WTC11 (cell line): ENCODE results near the gene NR3C1.

ENCODE experiments used
- NFYB ChIP-seq: sonication (generic); formaldehyde crosslinking; conservative IDR thresholded peaks from 2 replicates; pipeline ENCODE4 v1.8.0; 2022; ENCODE audit warnings: low read depth, missing genetic modification reagents
- TCF7 ChIP-seq: sonication (generic); formaldehyde crosslinking; IDR thresholded peaks from 2 replicates; pipeline ENCODE4 v1.8.0; 2022; ENCODE audit warnings: mild to moderate bottlenecking, low read depth, missing genetic modification reagents, moderate library complexity
- TF ChIP-seq, protein P1 (sequence below): sonication (generic); formaldehyde crosslinking; IDR thresholded peaks from 2 replicates; pipeline ENCODE4 v1.8.0; 2022; ENCODE audit warnings: mild to moderate bottlenecking, missing genetic modification reagents
- TF ChIP-seq, protein P2 (sequence below): fragments of 200-600 bp; IDR thresholded peaks from 2 replicates; pipeline ENCODE4 v1.8.0; 2022; ENCODE audit warnings: antibody characterized with exemption

DNA sequence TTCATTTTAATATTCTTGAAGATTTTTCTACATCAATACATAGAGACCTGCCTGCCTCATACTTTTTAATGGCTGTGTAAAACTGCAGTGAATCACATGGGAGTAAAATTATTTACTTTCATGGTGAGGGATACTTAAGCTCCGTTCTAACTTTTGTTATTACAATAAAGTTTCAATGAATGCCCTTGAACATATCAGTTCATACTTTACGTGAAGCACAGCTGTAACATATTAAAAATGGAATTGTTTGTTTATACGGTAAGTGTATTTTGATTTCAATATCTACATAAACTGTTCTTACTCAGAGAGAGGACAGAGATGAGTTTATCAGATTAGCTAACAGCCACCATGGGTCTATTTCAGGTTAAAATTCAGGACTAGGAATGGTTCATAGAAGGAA, 155.1 kb downstream of the NR3C1 start:
- TF ChIP-seq NFYB (CRISPR knock-in tag) (no peak), TCF7 (CRISPR knock-in tag) (no peak)
- TF ChIP-seq, protein P1, sequence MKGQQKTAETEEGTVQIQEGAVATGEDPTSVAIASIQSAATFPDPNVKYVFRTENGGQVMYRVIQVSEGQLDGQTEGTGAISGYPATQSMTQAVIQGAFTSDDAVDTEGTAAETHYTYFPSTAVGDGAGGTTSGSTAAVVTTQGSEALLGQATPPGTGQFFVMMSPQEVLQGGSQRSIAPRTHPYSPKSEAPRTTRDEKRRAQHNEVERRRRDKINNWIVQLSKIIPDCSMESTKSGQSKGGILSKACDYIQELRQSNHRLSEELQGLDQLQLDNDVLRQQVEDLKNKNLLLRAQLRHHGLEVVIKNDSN (CRISPR knock-in tag), result no peak
- TF ChIP-seq, protein P2, sequence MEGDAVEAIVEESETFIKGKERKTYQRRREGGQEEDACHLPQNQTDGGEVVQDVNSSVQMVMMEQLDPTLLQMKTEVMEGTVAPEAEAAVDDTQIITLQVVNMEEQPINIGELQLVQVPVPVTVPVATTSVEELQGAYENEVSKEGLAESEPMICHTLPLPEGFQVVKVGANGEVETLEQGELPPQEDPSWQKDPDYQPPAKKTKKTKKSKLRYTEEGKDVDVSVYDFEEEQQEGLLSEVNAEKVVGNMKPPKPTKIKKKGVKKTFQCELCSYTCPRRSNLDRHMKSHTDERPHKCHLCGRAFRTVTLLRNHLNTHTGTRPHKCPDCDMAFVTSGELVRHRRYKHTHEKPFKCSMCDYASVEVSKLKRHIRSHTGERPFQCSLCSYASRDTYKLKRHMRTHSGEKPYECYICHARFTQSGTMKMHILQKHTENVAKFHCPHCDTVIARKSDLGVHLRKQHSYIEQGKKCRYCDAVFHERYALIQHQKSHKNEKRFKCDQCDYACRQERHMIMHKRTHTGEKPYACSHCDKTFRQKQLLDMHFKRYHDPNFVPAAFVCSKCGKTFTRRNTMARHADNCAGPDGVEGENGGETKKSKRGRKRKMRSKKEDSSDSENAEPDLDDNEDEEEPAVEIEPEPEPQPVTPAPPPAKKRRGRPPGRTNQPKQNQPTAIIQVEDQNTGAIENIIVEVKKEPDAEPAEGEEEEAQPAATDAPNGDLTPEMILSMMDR, result no peak
